LoVo (cell line): Measurements from ENCODE around the gene TMEM255A.
"Not testable (repeated sequence)": the region's sequence is repeated elsewhere in the genome, so short reads cannot be mapped to it uniquely, and the experiment has no call there.

Experiments used
- DNase-seq: peaks from one replicate; pipeline ENCODE4 v3.0.0-alpha.2; 2016; ENCODE audit warnings: low spot score

Gene TMEM255A

GRCh38 chrX:120310861-120311726, at the start of gene TMEM255A:
Gene TMEM255A, minus strand, starts transcription at chrX:120311461. Its CDS starts 152 bp downstream, at chrX:120311309.
- no peak for DNase-seq

DNA sequence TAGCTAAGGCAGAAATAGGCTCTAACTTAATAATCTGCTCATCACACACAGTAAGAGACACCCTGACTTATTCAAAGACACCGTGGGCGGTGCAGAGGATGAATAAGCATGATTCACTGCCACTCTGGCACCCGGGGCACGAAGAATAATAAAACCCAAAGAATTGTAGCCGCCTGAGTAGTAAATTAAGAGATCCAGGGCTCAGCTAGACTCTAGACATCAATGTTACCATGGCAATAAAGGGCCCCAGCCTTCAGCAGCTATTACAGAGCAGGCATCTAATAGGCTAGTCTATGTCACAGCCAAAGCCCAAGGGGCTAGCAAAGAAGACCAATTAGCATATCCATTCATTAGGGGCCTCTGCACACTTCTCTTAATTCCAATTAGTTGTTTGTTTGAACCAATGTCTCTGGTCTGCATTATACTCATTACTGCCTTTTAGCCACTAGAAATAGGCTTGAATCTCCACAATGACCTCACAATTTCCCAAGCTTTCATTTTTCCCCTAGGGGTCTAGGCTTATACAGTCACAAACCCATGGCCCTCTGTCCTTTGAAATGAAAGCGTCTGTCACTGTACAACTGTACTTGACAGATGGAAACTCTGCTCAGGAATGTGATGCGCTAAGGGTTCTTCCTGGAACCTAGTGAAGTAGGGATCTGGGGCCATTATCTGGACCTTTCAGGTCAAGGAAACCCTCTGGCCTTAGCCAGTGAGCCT, 47.6 kb upstream of the TMEM255A start:
- DNase-seq = no peak

DNA sequence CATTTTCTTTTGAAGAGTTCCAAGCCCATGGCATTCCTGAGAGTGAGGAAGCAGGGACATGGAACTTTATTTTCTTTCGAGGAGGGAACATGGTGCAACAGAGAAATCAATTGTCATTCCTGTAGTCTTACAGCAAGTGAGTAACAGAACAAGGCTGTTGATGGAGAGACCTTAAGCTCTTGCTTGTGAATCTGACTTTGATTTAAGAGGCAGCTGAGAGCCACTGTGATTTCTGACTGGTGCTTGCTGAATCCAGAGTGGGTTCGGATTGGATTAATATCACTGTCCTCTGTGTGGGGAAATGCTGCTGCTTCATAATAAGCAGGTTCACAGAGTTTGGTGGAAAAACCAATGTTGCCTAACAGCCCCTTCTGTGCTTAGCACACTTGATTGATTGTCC, 45.9 kb upstream of the TMEM255A start:
- no peak for DNase-seq

GRCh38 chrX:120356084-120356483, 44.8 kb upstream of the TMEM255A start:
- DNase-seq = no peak

DNA sequence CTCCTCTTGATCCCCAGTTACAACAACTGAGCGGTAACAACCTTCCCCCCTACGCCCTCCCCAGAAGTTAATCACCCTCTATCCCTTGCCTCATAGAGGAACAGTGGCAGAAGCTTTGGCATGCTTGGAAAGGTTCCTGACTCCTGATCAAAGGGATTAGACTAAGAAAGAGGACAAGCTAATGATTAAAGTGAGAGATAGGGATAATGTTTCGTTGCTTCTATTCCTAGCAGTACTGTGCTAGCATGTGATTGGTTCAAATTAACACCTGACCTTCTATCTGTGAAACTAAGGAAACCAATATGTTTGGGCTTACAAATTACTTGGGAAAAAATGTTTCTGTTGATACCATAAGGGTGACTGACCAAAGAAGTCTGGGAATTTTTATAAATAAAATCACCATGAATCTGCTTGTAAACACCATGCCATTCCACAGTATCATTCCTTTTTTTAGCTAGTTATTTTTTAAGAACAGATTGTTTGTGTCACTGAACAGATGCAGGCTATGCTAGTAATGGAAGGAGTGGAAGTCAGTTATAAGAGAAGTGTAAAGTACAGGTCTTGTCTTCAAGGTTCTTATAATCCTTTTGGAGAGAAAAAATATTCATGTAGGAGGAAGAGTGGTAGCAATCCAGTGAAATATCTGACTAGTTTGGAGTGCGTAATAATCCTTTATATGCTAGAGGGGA, 39.3 kb upstream of the TMEM255A start:
- no peak for DNase-seq

- not testable (repeated sequence) for DNase-seq
Observed at GRCh38 chrX:120344566-120344965, 33.3 kb upstream of the TMEM255A start.

GRCh38 chrX:120336899-120337298, 25.6 kb upstream of the TMEM255A start:
- DNase-seq = no peak

DNA sequence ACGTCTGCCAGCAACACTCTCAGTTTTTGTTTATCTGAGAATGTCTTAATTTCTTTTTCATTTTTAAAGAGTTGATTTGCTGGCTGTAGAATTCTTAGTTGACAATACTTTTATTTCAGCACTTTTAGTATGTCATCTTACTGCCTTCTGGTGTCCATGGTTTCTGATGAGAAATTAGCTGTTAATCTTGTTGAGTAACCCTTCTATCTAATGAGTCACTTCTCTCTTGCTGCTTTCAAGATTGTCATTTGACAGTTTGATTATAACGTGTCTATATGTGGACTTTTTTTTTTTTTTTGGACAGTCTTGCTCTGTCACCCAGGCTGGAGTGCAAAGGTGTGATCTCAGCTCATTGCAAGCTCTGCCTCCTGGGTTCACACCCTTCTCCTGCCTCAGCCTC, 24.0 kb upstream of the TMEM255A start:
- no peak for DNase-seq

- DNase-seq = no peak
Observed at GRCh38 chrX:120334603-120335002, 23.3 kb upstream of the TMEM255A start.

DNA sequence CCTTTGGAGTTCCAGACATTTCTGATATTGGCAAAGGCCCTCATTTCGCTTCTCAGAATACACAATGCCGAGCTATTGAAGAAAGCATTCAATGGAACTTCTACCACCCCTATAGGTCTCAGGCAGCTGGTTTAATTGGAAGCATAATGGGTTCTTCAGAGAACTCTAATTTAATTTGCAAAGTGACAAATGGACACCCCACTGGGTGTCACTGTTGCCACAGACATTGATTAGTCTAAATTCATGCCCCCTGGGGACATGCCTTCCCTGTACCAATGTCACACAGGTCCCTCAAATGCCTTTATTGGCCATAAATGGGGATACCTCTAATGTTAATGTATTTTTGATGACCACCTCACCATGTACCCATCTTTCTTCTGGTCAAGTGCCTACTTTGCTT, 22.9 kb upstream of the TMEM255A start:
- no peak for DNase-seq

DNA sequence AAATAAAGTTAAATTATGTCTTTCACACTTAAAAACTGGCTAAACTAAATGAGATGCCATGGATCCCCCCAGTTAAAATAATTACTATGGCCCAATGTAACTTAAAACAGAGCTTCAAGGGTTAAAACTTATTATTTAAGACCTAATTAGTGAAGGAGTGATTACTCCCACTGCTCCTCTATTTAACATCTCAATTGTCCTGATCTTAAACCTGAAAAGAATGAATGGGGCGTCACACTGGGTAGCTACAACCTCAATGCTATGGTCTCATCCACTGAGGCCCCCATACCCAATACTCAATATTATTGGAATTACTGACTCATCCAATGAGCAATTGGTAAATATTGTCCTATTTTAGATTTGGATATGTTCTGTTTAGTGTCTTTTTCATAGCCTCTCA, 21.1 kb upstream of the TMEM255A start:
- no peak for DNase-seq

DNA sequence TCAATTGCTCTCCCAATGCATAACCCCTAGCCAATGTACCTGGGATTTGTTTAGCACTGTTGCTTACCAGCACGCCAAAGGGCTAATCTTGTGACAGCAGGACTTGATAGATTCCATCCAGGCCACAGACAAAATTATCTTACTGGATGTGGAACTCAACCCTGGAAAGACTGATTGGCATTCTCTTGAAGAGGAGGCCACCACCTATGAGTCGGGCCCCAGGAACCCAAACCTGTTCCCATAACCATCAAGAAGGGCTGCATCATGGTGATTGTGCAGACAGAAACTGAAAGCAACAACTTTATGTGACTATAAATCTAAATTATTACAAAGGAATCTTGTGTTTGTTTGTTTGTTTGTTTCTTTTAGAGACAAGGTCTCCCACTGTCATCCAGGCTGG, 19.9 kb upstream of the TMEM255A start:
- no peak for DNase-seq

DNA sequence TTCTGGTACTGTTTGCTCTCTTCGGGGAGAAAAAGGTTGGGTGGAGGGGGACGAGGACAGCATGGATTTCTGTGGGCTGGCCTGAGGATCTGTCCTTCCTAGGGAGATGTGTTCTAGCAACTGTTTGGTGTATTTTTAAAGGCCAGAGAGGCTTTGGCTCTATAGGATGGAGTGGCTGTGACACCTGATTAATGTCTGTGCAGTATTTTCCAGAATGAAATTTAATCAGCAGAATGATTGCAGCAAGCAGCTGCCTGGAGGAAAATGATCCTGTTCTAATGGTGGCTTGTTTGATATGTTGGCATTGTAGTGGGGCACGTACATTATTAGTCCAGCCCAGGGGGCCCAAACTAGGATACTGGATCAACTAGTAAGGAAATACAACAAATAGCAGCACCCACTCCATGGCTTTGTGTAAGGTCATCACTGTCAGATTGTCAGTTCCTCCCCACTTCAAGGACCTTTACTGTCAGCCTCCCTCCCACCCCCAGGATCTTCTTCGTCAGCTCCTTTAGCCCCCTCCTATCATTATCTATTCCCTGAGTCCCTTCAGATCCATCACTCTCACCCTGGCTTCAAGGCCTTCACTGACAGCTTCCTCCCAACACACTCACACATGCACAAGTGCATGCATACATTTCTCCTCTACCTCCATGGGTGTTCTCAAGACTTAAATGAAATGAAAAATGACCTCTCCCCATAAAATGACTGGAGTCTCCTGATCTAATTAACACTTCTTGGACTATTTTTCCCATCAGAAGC, 10.4 kb upstream of the TMEM255A start:
- no peak for DNase-seq

DNA sequence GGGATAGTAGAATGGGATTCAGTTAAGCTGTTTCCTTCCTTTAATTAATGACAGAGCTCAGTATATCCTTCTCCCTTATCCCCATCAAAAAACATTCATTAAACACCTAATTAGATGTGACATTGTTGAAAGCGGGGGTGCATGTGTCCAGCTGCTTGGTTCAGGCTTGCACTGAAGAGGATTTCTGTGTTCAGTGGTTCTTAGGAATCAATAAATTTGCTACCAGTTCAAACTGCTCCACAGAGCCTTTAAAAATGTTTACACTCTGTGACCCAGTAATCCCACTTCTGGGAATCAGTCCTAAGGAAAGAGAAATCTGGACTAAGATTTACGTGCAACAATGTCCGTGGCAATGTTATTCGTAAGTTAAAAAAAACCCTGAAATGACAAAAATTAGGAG, 7.2 kb upstream of the TMEM255A start:
- no peak for DNase-seq

DNA sequence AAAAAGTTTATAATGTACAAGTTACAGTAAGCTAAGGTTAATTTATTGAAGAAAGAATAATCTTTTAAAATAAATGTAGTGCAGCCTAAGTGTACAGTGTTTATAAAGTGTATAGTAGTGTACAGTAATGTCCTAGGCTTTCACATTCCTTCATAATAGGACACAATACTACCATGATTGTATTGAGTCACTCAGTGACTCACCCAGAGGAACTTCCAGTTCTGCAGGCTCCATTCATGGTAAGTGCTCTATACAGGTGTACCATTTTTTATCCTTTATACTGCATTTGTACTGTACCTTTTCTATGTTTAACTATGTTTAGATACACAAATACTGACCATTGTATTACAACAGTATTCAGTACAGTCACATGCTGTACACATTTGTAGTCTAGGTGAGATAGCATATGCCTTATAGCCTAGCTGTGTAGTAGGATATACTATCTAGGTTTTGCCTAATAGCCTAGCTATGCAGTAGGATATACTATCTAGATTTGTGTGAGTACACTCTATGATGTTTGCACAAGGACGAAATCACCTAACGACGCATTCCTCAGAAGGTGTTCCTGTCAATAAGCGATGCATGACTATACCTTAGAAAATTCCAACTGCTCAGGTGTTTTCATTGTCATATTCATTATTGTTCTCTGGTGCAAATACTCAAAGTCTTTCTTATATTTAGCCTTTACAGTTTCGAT, 5.5 kb upstream of the TMEM255A start:
- peak; percentile 14 for DNase-seq

DNA sequence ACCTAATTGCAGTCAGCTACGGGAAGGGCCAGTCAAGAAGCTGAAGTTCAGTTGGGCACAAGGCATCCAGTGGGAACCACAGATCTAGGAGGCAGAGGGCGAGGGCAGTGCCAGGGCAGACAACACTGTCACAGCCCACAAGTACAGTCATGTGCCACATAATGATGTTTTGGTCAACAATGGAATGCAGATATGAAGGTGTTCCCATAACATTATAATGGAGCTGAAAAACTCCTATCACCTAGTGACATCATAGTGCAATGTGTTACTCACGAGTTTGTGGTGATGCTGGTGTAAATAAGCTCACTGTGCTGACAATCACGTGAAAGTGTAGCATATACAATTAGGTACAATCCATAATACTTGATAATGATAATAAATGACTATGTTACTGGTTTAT, 4.5 kb upstream of the TMEM255A start:
- no peak for DNase-seq

- no peak for DNase-seq
Observed at GRCh38 chrX:120311727-120312063, 434 bp upstream of the TMEM255A start.

DNA sequence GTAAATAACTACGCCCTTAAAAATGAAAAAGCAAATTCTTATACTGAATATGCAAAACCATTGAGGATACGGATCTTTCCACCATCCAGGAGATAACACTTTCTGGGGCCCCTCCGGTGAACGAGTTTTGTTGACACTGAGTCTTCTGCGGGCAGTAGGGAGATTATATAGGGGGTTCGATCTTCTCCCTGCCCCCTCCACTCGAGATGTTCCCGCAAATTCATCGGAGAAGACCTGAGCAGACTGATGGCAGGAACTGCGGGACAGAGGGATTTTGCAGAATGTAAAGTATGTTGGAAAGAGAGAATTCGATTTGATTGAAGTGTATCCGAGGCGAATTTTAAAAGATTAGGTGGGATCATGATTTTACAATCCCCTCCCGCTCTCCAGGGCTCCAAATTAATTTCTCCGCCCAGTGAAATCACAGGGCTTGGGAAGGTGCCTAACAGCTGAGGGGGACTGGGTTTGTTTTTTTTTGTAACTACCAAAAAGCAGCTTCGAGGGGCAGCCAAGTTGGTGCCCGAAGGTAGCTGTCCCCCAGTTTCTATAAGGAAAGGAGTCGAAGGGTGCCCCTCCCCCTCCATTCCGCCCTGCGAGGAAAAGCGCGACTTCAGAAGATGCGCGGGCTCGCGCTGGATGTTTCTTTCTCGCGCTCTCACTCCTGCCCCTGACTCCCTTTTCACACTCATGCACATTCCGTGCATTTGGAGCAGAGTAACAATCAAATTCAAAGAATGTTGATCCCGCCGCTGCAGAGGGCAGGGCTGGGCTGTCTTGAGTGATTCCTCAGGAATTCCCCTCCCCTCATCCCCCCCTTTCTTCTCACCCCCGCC, 1.2 kb downstream of the TMEM255A start:
- no peak for DNase-seq

GRCh38 chrX:120308959-120309872, 2.0 kb downstream of the TMEM255A start:
- no peak for DNase-seq

DNA sequence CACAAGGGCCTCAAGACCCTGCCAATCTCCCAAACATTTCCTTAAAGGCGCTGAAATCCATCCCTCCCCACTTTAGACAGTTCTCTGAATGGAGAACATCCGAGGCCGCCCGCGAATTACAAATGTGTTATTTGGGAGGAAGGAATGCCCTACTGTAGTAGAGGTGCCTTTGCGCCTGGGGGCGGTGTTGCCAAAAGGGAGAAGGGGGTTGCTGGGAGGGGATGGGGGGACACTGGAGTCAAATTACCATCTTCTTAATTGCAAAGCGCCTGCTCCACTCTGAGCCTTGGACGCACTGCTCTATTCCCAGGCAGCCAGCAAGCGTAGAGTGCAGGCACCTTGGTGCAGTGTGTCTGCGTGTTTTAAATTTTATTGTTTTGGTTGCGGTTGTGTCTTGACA, 2.7 kb downstream of the TMEM255A start:
- DNase-seq = no peak
